KBM-7 (cell line): ENCODE measurements around the gene FUCA1.

Experiments used
- DNase-seq: peaks from one replicate; pipeline ENCODE4 v3.0.0-alpha.2; 2015
- in situ Hi-C: fragments of 300-500 bp; cut with MboI; formaldehyde crosslinking; loops from 2 replicates; pipeline ENCODE4 v1.14.3; 2020; ENCODE audit warnings: low sequenced_read_pairs, low pct_unique_long_range_greater_than_20kb, mixed read lengths

The FUCA1 gene

GRCh38 chr1:23867895-23868556 is at the start of gene FUCA1:
TSS of gene FUCA1 (minus strand) at chr1:23868290. CDS start at chr1:23868286, 4 bp downstream.
- peak; percentile 95 for DNase-seq
- in situ Hi-C loops: no loop called here

- peak; percentile 93 for DNase-seq
- in situ Hi-C loops: loop anchor here (25.0 kb wide), 1 partner anchor 104 kb away; the partner anchor contains the start of gene GALE
These were observed 48.4 kb upstream of the FUCA1 start for GRCh38 chr1:23916209-23917131.

- in situ Hi-C loops: loop anchor here (25.0 kb wide), 1 partner anchor 103 kb away; the partner anchor contains the start of gene GALE
These were observed 47.4 kb upstream of the FUCA1 start for GRCh38 chr1:23915466-23915865.

GRCh38 chr1:23914921-23915320 is 46.8 kb upstream of the FUCA1 start:
- in situ Hi-C loops: loop anchor here (25.0 kb wide), 1 partner anchor 103 kb away; the partner anchor contains the start of gene GALE
- DNase-seq: no peak

More at GRCh38 chr1:23915466-23915865, 47.4 kb upstream of the FUCA1 start:
- DNase-seq: no peak

GRCh38 chr1:23913212-23913880 is 45.3 kb upstream of the FUCA1 start, which contains the start of gene CNR2:
TSS of gene CNR2 (minus strand) at chr1:23913362. CDS start at chr1:23875617, 37,745 bp downstream.
- DNase-seq: peak; percentile 86
- in situ Hi-C loops: loop anchor here (25.0 kb wide), 1 partner anchor 101 kb away; the partner anchor contains the start of gene GALE

GRCh38 chr1:23911921-23912320 is 43.8 kb upstream of the FUCA1 start:
- in situ Hi-C loops: loop anchor here (25.0 kb wide), 1 partner anchor 100 kb away; the partner anchor contains the start of gene GALE
- no peak for DNase-seq

GRCh38 chr1:23910553-23911246 is 42.6 kb upstream of the FUCA1 start:
- in situ Hi-C loops: loop anchor here (25.0 kb wide), 1 partner anchor 98 kb away; the partner anchor contains the start of gene GALE
- peak; percentile 54 for DNase-seq

GRCh38 chr1:23910144-23910543 is 42.1 kb upstream of the FUCA1 start:
- DNase-seq: no peak
- in situ Hi-C loops: loop anchor here (25.0 kb wide), 1 partner anchor 98 kb away; the partner anchor contains the start of gene GALE

GRCh38 chr1:23909412-23909811 is 41.3 kb upstream of the FUCA1 start:
- in situ Hi-C loops: loop anchor here (25.0 kb wide), 1 partner anchor 97 kb away; the partner anchor contains the start of gene GALE
- peak; percentile 54 for DNase-seq

GRCh38 chr1:23908453-23909341 is 40.6 kb upstream of the FUCA1 start:
- DNase-seq: peak; percentile 91
- in situ Hi-C loops: loop anchor here (25.0 kb wide), 1 partner anchor 96 kb away; the partner anchor contains the start of gene GALE

- in situ Hi-C loops: loop anchor here (25.0 kb wide), 1 partner anchor 94 kb away; the partner anchor contains the start of gene GALE
- DNase-seq: no peak
These were observed 38.6 kb upstream of the FUCA1 start for GRCh38 chr1:23906731-23907130.

- DNase-seq: no peak
- in situ Hi-C loops: loop anchor here (25.0 kb wide), 1 partner anchor 93 kb away; the partner anchor contains the start of gene GALE
These were observed 37.5 kb upstream of the FUCA1 start for GRCh38 chr1:23905461-23906025.

- no peak for DNase-seq
- in situ Hi-C loops: loop anchor here (25.0 kb wide), 1 partner anchor 93 kb away; the partner anchor contains the start of gene GALE
These were observed 36.8 kb upstream of the FUCA1 start for GRCh38 chr1:23904748-23905357.

GRCh38 chr1:23903754-23904153 is 35.7 kb upstream of the FUCA1 start:
- in situ Hi-C loops: loop anchor here (25.0 kb wide), 1 partner anchor 91 kb away; the partner anchor contains the start of gene GALE
- no peak for DNase-seq

GRCh38 chr1:23902321-23903278 is 34.5 kb upstream of the FUCA1 start:
- no peak for DNase-seq
- in situ Hi-C loops: loop anchor here (25.0 kb wide), 1 partner anchor 90 kb away; the partner anchor contains the start of gene GALE
